ENCODE results near the gene SIGLEC12.
A peak's percentile ranks its signal among the peaks of the same experiment; 100 is the strongest.
"Not testable (repeated sequence)": the region's sequence is repeated elsewhere in the genome, so short reads cannot be mapped to it uniquely, and the experiment has no call there.

Gene SIGLEC12

GRCh38 chr19:51521781-51522180 is 20.2 kb upstream of the SIGLEC12 start:
- no peak for DNase-seq

- no peak for DNase-seq
These were observed 19.8 kb upstream of the SIGLEC12 start for GRCh38 chr19:51521357-51521756.

GRCh38 chr19:51520728-51521127 is 19.1 kb upstream of the SIGLEC12 start:
- no peak for DNase-seq

GRCh38 chr19:51514866-51515481 is 13.4 kb upstream of the SIGLEC12 start:
- peak; percentile 11 for DNase-seq

- DNase-seq: no peak
These were observed 12.4 kb upstream of the SIGLEC12 start for GRCh38 chr19:51513968-51514367.

- no peak for DNase-seq
These were observed 9.8 kb upstream of the SIGLEC12 start for GRCh38 chr19:51511353-51511752.

- DNase-seq: no peak
These were observed 8.4 kb upstream of the SIGLEC12 start for GRCh38 chr19:51509823-51510660.

- no peak for DNase-seq
These were observed 6.6 kb upstream of the SIGLEC12 start for GRCh38 chr19:51508059-51508733.

GRCh38 chr19:51507640-51508058 is 6.0 kb upstream of the SIGLEC12 start:
- DNase-seq: no peak

- DNase-seq: no peak
These were observed 5.6 kb upstream of the SIGLEC12 start for GRCh38 chr19:51507192-51507591.

GRCh38 chr19:51505904-51506303 is 4.3 kb upstream of the SIGLEC12 start:
- no peak for DNase-seq

GRCh38 chr19:51503896-51504295 is 2.3 kb upstream of the SIGLEC12 start:
- no peak for DNase-seq

GRCh38 chr19:51503286-51503817 is 1.8 kb upstream of the SIGLEC12 start:
- no peak for DNase-seq

GRCh38 chr19:51500931-51501330 is 669 bp downstream of the SIGLEC12 start:
- DNase-seq: not testable (repeated sequence)

- DNase-seq: no peak
These were observed 3.9 kb downstream of the SIGLEC12 start for GRCh38 chr19:51497666-51498065.

GRCh38 chr19:51493776-51494175 is 7.8 kb downstream of the SIGLEC12 start:
- DNase-seq: no peak

GRCh38 chr19:51491586-51491985 is 10.0 kb downstream of the SIGLEC12 start:
- DNase-seq: no peak

- no peak for DNase-seq
These were observed 10.9 kb downstream of the SIGLEC12 start for GRCh38 chr19:51490676-51491075.

- DNase-seq: no peak
These were observed 12.5 kb downstream of the SIGLEC12 start for GRCh38 chr19:51489113-51489512.

GRCh38 chr19:51488491-51488890 is 13.1 kb downstream of the SIGLEC12 start:
- DNase-seq: no peak

GRCh38 chr19:51485960-51486660 is 15.5 kb downstream of the SIGLEC12 start:
- DNase-seq: no peak

- no peak for DNase-seq
These were observed 21.0 kb downstream of the SIGLEC12 start for GRCh38 chr19:51480590-51480989.

Measured in GF-D8 (cell line).